NCI-H2171 (cell line): ENCODE data around the gene ANAPC13.

Experiments
- DNase-seq: peaks from one replicate; lab custom pipeline; 2025; lab: John Stamatoyannopoulos, UW

Gene ANAPC13, protein sequence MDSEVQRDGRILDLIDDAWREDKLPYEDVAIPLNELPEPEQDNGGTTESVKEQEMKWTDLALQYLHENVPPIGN

DNA sequence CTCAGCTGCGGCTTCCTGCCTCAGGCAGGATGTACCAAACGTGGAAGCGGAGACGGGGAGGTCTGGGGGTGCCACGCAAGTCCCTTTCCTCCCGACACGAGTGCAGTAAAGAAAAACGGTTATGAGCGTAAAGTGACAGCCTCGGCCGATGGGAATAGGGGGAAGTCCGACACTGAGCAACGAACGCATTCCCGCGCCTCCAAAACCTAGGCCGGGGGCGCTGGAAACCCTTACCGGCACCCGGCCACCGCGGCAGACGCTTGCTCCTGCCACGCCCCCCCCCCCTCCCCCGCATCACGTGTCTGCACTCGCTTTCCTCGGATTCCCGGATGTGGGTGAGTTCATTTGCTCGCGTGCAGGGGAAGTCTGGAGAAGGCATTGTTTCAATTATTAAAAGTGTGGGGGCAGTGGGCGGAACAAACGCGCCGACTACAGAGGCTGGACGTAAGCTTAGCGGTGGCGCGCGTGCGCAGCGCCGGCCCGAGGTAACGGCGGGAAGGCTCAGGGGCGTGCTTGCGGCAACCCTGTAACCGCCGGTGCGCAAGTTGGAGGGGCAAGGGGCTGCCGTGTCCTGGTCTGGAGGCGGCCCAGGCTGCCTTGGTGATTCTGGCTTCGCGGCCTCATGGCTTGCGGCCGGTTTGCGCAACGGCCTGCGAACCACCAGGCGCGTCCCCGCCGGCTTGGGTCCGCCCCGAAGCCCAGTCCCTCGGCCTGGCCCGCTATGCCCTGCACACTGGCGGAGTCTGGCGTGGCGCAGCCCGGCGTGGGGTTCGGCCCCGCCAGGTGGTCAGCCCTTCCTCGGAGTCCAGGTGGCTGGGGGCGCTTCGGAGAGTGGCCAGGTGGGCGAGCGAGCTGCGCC, at the start of gene ANAPC13, which contains the start of gene CEP63:
Gene ANAPC13, minus strand, starts transcription at position 268 of the 859 bp plus-strand sequence. CDS start 3,081 bp downstream, outside the sequence.
Gene CEP63, plus strand, starts transcription at position 340 of the 859 bp plus-strand sequence. CDS start 9,264 bp downstream, outside the sequence.
- DNase-seq, result peak; percentile 97

DNA sequence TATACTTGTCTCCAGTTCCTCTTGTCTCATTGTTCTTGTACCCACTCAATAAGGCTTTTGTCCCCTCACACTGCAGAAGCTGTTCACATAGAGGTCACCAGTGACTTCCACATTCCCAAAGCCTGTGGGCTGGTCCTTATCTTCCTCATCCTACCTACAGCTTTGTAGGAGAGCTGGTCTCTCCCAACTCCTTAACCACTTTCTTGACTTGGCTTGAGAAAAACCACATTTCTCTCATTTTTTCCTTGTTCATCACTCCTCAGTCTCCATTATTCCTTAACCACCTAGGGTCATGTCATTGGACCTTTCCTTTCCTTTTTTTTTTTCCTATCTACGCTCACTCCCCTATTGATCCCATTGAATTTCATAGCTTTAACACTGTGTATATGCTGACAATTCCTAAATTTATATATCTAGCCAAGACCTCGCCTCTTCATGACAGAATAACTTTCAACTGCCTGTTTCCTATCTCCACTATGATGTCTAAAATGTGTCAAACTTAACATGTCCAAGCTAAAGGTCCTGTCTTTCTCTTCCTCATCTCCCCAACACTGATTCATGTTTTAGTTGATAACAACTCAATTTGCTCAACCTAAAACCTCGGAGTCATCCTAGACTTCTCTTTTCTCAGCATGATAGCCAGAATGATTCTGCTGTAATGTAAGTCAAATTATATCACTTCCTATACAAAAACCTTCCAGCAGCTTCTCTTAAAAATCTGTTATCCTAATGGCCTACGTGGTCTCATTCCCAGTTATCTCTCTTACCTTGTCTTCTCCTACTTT, 49.6 kb upstream of the ANAPC13 start:
- no peak for DNase-seq

GRCh38 chr3:134533493-134533892, 47.7 kb upstream of the ANAPC13 start:
- DNase-seq, result no peak

DNA sequence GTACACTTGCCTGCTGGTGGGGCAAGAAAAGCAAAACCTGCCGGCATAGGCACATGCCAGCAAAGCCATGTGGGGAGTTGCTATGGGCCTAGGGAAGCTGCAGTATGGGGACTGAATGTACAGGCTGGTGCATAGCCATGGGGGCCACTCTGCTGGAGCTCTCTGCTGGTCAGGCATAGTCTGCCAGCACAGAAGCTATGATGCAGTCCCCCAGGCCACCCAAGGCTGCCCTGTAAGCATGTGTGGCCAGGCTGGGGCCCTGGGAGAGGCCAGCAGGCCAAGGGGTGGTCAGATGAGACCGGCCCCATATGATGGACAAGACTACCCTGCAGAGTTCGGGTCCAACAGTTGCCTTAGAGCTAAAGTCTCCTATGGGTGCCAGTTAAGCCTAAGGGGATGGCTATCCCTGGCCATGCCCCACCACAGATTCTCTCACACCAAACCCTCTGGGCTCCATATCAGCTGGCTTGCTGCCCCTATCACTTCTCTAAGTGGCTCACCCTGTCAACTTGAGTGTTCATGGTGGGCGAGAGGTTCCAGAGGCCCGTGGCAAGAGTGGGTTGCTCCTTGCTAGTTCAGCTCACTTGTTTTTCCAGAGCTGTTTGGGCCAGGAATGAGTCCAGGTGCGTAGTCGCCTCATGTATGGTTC, 41.9 kb upstream of the ANAPC13 start:
- no peak for DNase-seq

GRCh38 chr3:134527037-134527436, 41.3 kb upstream of the ANAPC13 start:
- no peak for DNase-seq

DNA sequence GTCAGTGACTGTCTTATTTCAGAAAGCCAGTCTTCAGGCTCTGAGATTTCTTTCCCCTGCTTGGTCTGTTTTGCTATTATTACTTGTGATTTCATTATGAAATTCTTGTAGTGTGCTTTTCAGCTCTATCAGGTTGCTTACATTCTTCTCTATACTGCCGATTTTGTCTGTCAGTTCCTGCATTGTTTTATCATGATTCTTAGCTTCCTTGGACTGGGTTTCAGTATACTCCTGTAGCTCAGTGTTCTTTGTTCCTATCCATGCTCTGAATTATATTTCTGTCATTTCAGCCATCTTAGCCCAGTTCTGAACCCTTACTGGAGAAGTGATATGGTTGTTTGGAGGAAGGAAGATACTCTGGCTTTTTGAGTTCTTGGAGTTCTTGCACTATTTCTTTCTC, 40.5 kb upstream of the ANAPC13 start:
- no peak for DNase-seq

DNA sequence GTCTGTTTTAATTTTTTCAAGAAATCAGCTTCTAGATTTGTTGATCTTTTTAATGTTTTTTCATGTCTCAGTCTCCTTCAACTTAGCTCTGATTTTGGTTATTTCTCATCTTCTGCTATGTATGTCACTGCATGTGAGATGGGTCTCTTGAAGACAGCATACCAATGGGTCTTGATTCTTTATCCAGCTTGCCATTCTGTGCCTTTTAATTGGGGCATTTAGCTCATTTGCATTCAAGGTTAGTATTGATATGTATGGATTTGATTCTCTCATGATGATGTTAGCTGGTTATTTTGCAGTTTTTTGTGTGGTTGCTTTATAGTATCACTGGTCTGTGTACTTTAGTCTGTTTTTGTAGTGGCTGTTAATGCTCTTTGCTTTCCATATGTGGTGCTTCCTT, 39.5 kb upstream of the ANAPC13 start:
- DNase-seq, result no peak

DNA sequence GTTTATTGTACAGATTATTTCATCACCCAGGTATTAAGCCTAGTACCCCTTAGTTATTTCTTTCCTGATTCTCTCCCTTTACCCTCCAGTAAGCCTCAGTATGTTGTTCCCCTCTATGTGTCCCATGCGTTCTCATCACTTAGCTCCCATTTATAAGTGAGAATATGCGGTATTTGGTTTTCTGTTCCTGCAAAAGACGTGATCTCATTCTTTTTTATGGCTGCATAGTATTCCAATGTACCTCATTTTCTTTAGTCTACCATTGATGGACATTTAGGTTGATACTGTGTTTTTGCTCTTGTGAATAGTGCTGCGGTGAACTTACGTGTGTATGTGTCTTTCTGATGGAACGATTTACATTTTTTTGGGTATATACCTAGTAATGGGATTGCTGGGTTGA, 36.8 kb upstream of the ANAPC13 start:
- no peak for DNase-seq

- DNase-seq, result no peak
Observed at GRCh38 chr3:134517791-134518190, 32.0 kb upstream of the ANAPC13 start.

GRCh38 chr3:134516905-134517304, 31.1 kb upstream of the ANAPC13 start:
- peak; percentile 47 for DNase-seq

- DNase-seq, result no peak
Observed at GRCh38 chr3:134511500-134511899, 25.7 kb upstream of the ANAPC13 start.

- DNase-seq, result no peak
Observed at GRCh38 chr3:134505485-134505884, 19.7 kb upstream of the ANAPC13 start.

DNA sequence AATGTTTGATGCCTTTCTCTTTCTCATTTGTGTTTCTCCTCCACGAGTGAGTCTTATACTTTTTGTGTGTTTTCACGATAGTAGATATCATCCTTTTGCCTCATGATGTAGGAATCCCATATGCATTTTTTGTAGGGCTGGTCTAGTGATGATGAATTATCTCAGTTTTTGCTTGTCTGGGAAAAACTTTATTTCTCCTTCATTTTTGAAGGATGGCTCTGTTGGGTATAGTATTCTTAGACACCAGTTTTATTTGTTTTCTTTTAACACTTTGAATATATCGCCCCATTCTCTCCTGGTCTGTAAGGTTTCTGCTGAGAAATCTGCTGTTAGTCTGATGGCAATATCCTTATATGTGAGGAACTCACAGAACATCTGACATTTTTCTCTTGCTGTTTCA, 18.3 kb upstream of the ANAPC13 start:
- DNase-seq, result no peak

- no peak for DNase-seq
Observed at GRCh38 chr3:134503266-134503665, 17.5 kb upstream of the ANAPC13 start.

GRCh38 chr3:134496471-134497071, 10.8 kb upstream of the ANAPC13 start:
- DNase-seq, result no peak

DNA sequence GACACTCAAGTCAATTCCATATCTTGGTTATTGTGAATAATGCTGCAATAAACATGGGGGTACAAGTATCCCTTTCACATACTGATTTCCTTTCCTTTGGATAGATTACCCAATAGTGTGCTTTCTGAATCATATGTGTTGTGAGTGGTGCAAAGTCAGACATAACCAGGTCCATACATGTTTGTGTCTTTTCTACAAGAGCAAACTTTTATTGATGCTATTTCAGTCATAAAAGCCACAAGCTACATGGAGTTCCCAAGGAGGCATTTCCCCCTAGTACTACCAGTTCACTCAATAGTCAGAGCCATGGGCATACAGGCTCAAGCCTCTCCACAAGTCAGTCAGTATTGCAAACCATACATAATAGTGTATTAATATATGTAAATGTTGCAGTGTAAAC, 10.2 kb upstream of the ANAPC13 start:
- DNase-seq, result no peak

DNA sequence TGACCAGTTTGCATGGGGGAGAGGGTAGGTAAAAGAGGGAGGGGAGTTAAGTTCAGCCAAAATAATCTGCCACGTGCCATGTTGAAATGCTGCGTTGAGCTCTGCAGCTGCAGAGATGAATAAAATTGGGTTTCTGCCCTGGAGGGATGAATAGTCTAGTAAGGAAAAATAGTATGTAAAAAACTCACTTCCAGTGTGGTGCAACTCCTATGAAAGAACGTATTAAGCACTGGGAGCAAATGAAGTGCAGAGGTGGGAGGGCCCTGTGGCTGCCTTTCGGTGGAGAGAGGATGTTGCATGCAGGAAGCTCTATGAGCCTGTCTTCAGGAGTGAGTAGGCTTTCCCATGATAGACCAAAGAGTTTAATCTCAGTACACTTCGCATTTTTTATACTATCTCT, 8.7 kb upstream of the ANAPC13 start:
- no peak for DNase-seq

DNA sequence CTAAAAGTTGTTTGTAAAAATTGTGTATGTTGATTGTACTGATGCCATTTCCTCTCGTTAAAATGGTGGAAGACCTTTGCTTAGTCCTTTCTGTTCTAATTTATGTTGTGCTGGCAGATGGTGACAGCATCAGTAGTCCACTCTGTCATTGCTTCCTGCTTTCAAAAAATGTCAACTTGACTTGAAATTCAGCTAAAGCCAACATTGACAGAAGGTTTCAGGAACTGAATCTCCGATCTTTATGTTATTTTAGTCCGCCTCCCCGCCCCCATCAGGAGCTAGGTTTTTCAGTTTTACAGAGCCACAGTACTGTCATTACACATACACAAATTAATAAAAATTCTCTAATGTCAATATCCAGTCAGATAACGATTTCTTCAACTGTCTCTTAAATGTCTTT, 1.6 kb upstream of the ANAPC13 start:
- DNase-seq, result peak; percentile 7

GRCh38 chr3:134486577-134487041, 824 bp upstream of the ANAPC13 start:
- no peak for DNase-seq

GRCh38 chr3:134485075-134485717, 589 bp downstream of the ANAPC13 start:
- DNase-seq, result no peak

DNA sequence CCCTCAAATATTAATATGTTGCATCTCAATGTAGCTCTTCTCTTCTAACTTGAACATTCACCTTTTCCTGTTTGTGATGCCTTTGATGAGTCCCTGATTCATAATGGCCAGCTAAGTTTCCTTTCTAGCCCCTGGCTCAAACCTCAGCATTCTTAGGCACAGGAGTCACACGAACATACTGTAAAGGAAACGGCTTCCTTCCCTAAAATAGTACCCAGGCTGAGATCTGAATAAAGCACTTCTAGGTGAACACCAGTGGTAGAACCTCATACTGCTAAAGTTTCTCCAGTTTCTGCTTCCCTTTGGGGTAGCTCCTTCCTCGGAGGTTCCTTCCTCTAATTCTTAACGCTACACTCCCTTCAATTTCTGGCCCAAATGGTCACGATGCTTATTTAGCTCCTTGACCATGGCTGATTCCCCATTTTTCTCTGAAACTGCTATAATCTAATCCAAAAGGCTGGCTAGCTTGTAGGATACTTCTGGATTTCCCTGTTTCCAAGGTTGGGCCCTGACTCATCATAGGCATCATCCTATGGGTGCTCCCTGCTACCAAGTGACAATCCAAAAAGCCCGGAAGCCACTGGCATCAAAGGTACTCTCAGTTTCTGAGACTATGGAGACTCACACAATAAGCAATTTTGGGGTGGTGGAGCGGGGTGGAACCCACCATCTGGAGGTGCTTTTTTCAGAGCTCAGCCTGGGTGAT, 2.4 kb downstream of the ANAPC13 start:
- DNase-seq, result no peak
